Endothelial cell of umbilical vein (primary cell): ENCODE results near the gene ACVRL1.

Experiments used
- CTCF ChIP-seq, 2 donors: IDR thresholded peaks; 1 replicate in 1 of 2; 2 replicates in 1 of 2; pipeline ENCODE4 v1.5.1; 2011; ENCODE audit warnings: low read length in 2 of 2, mild to moderate bottlenecking in 2 of 2, moderate library complexity in 2 of 2, control low read depth in 1 of 2, inconsistent platforms in 1 of 2, low read depth in 1 of 2; ENCODE audit not compliant: insufficient read depth in 1 of 2; ENCODE audit errors: extremely low read depth in 1 of 2
- EZH2 ChIP-seq: IDR thresholded peaks from 2 replicates; pipeline ENCODE4 v1.6.1; 2012; ENCODE audit warnings: borderline replicate concordance, low read depth, mild to moderate bottlenecking, moderate library complexity, low read length, inconsistent platforms; ENCODE audit not compliant: severe bottlenecking
- FOS ChIP-seq: IDR thresholded peaks from 2 replicates; pipeline ENCODE4 v1.6.1; 2011; ENCODE audit warnings: mild to moderate bottlenecking, low read length, moderate library complexity, borderline replicate concordance; ENCODE audit not compliant: insufficient read depth
- JUN ChIP-seq: IDR thresholded peaks from 2 replicates; pipeline ENCODE4 v1.6.1; 2011; ENCODE audit warnings: borderline replicate concordance, low read depth; ENCODE audit not compliant: insufficient read length, insufficient read depth
- POLR2A ChIP-seq: IDR thresholded peaks from 2 replicates; pipeline ENCODE4 v1.6.1; 2012; ENCODE audit warnings: low read depth, mild to moderate bottlenecking, control low read depth, low read length
- POLR2AphosphoS5 ChIP-seq: IDR thresholded peaks from 2 replicates; pipeline ENCODE4 v1.6.1; 2012; ENCODE audit warnings: low read depth, mild to moderate bottlenecking, control low read depth, low read length, moderate library complexity; ENCODE audit not compliant: insufficient read depth
- TF ChIP-seq, protein P1 (sequence below): IDR thresholded peaks from 2 replicates; pipeline ENCODE4 v1.6.1; 2011; ENCODE audit not compliant: insufficient read depth, insufficient read length

- TF ChIP-seq CTCF (IDR thresholded peaks at IDR 0.05; ENCODE audit: extremely low read depth in 1 of 2, insufficient read depth in 1 of 2, low read depth in 1 of 2, low read length in 2 of 2) (no peak), EZH2 (no peak), POLR2A (no peak), POLR2AphosphoS5 (no peak), FOS (no peak), JUN (no peak)
- TF ChIP-seq, protein P1, sequence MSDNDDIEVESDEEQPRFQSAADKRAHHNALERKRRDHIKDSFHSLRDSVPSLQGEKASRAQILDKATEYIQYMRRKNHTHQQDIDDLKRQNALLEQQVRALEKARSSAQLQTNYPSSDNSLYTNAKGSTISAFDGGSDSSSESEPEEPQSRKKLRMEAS: no peak
Measured at GRCh38 chr12:51920046-51920445, 12.7 kb downstream of the ACVRL1 start.
